HEK293T (cell line): ENCODE measurements around the gene SNAP29.

Experiments used
- ARNT ChIP-seq: fragments of 450-650 bp; IDR thresholded peaks from 2 replicates; pipeline ENCODE4 v1.6.1; 2017; ENCODE audit warnings: mild to moderate bottlenecking
- BHLHE40 ChIP-seq: fragments of 450-650 bp; IDR thresholded peaks from 2 replicates; pipeline ENCODE4 v1.6.1; 2016; ENCODE audit warnings: mild to moderate bottlenecking, moderate library complexity, borderline replicate concordance
- CTBP1 ChIP-seq: fragments of 450-650 bp; IDR thresholded peaks from 2 replicates; pipeline ENCODE4 v1.6.1; 2016; ENCODE audit warnings: borderline replicate concordance
- ELF4 ChIP-seq: fragments of 450-650 bp; IDR thresholded peaks from 2 replicates; pipeline ENCODE4 v1.6.1; 2017; ENCODE audit warnings: antibody characterized with exemption
- FOXA1 ChIP-seq: fragments of 450-650 bp; IDR thresholded peaks from 2 replicates; pipeline ENCODE4 v1.6.1; 2016; ENCODE audit warnings: mild to moderate bottlenecking
- FOXK2 ChIP-seq: fragments of 450-650 bp; IDR thresholded peaks from 2 replicates; pipeline ENCODE4 v1.6.1; 2016; ENCODE audit warnings: mild to moderate bottlenecking
- FOXM1 ChIP-seq: fragments of 450-650 bp; IDR thresholded peaks from 2 replicates; pipeline ENCODE4 v1.6.1; 2017; ENCODE audit warnings: mild to moderate bottlenecking, borderline replicate concordance
- HDGF ChIP-seq: fragments of 450-650 bp; IDR thresholded peaks from 2 replicates; pipeline ENCODE4 v1.6.1; 2017; ENCODE audit warnings: antibody characterized with exemption, borderline replicate concordance
- NFRKB ChIP-seq: fragments of 450-650 bp; IDR thresholded peaks from 2 replicates; pipeline ENCODE4 v1.6.1; 2016; ENCODE audit warnings: mild to moderate bottlenecking, moderate library complexity
- PKNOX1 ChIP-seq: fragments of 450-650 bp; IDR thresholded peaks from 2 replicates; pipeline ENCODE4 v1.6.1; 2016
- SP1 ChIP-seq: fragments of 450-650 bp; IDR thresholded peaks from 2 replicates; pipeline ENCODE4 v1.6.1; 2017
- SUZ12 ChIP-seq: fragments of 450-650 bp; IDR thresholded peaks from 2 replicates; pipeline ENCODE4 v1.6.1; 2016; ENCODE audit warnings: mild to moderate bottlenecking
- TARDBP ChIP-seq: fragments of 450-650 bp; IDR thresholded peaks from 2 replicates; pipeline ENCODE4 v1.6.1; 2016
- ZNF384 ChIP-seq: fragments of 450-650 bp; IDR thresholded peaks from 2 replicates; pipeline ENCODE4 v1.6.1; 2016

GRCh38 chr22:20811171-20811570, 47.6 kb upstream of the SNAP29 start:
- no peak for TF ChIP-seq ZNF384
- no peak for TF ChIP-seq HDGF
- TF ChIP-seq SUZ12: no peak
- TF ChIP-seq BHLHE40: no peak
- no peak for TF ChIP-seq ELF4
- TF ChIP-seq SP1: no peak
- TF ChIP-seq NFRKB: no peak
- no peak for TF ChIP-seq CTBP1
- no peak for TF ChIP-seq TARDBP
- no peak for TF ChIP-seq FOXM1
- TF ChIP-seq FOXA1: no peak
- TF ChIP-seq ARNT: no peak
- TF ChIP-seq PKNOX1: no peak
- no peak for TF ChIP-seq FOXK2
